ENCODE data around the gene AKNA. TPM values are rescaled to one million over a fixed set of nuclear protein-coding genes. Genes with fewer than 3 reads are reported as not detected.

Gene AKNA
- total RNA-seq, 1 donor from 2014 or later = 11.4 TPM

DNA sequence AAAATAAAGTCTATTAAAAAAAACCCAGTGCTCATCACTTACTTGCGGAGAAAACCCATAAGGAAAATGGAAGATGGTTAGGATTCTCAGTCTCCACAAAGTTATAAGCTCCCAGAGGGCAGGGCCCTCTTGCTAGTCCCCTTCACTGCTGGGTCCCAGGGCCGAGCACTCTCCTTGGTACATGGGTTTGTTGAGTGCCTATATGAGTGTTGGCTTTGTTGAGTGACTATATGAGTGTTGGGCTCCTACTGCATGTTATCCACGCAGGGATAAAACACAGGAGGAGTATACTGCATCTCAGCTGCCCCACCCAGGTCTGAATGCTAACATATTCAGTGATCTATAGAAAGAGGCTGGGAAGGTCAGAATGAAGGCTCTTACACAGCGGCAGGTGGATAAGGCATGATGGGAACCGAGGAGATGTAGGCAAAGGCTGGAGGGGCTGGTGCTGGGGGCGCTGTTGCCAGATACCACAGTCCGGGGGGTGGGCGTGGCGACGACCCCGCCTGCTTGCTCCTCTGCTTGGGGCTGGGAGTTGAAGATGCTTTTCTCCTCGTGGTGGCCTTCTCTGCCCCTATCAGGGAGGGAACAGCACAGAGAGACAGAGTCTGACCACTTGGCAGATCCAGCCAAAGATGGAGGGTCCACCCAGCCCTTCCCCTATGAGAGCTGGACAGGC is 46.5 kb downstream of the AKNA start:
- Histone ChIP-seq H3K9me3 (ENCODE audit: low read depth) (no peaks in the 10 kb centered on the region), H2AFZ (replicated peaks) (no peak overlapping the region), H4K20me1 (ENCODE audit: low read depth) (no peaks in the 10 kb centered on the region), H3K9ac (no peak overlapping the region), H3K4me2 (no peak overlapping the region), H3F3A (ENCODE audit: low read depth) (no peaks in the 10 kb centered on the region), H3K79me2 (ENCODE audit: low read depth) (no peaks in the 10 kb centered on the region), H3K27me3 (no peaks in the 10 kb centered on the region), H3K4me1 (no peaks in the 10 kb centered on the region), H3K27ac (no peak overlapping the region), H3K36me3 (no peaks in the 10 kb centered on the region), H3K4me3 (no peak overlapping the region)
- peaks cover 7% of the 10 kb centered on the region for H3K36me3 Mint-ChIP-seq
- no peak for DNase-seq (ENCODE audit: low spot score)
- TF ChIP-seq EZH2phosphoT487 (IDR thresholded peaks at IDR 0.05) = no peak
- TF ChIP-seq, protein P1, sequence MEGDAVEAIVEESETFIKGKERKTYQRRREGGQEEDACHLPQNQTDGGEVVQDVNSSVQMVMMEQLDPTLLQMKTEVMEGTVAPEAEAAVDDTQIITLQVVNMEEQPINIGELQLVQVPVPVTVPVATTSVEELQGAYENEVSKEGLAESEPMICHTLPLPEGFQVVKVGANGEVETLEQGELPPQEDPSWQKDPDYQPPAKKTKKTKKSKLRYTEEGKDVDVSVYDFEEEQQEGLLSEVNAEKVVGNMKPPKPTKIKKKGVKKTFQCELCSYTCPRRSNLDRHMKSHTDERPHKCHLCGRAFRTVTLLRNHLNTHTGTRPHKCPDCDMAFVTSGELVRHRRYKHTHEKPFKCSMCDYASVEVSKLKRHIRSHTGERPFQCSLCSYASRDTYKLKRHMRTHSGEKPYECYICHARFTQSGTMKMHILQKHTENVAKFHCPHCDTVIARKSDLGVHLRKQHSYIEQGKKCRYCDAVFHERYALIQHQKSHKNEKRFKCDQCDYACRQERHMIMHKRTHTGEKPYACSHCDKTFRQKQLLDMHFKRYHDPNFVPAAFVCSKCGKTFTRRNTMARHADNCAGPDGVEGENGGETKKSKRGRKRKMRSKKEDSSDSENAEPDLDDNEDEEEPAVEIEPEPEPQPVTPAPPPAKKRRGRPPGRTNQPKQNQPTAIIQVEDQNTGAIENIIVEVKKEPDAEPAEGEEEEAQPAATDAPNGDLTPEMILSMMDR (IDR thresholded peaks at IDR 0.05) = no peak
- TF ChIP-seq EZH2 (IDR thresholded peaks at IDR 0.05) = no peak
- no peak overlapping the region for H3K27ac Mint-ChIP-seq
- no peaks in the 10 kb centered on the region for H3K4me1 Mint-ChIP-seq
- H3K9me3 Mint-ChIP-seq = no peaks in the 10 kb centered on the region
- peaks cover 4% of the 10 kb centered on the region for H3K27me3 Mint-ChIP-seq (ENCODE audit: insufficient read depth, low read depth)
- no peak overlapping the region for H3K4me3 Mint-ChIP-seq

DNA sequence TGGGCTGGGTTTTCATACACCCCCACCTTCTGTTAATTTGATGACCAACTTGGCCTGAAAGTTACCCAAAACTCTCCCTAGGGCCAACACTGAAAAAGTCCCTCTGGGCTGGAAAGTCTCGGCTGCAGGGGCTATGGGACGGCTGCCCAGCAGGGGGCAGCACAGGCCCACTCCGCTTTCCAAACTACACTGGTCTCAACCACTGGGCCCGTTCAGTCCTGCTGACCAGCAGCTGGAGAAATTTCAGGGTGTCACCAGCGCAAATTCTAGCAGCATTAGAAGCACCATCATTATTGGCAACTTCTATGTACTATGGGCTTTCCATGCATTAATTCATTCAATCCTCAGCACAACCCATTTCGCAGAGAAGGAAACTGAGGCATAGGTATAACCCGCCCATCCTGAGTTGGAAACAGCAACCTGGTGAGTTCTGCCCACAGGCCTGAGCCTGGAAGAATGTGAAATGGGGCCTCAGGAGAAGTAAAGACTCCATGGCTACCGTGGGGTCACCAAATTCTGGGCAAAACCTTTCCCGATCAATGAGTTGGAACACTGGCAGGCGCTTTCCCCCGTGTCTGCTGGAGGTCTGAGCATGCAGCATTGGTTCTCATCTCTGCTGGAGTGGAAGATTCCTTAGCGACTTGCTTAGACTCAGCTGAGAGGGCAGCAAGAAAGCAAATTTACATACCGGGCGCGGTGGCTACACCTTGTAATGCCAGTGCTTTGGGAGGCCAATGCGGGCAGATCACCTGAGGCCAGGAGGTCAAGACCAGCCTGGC is 48.5 kb downstream of the AKNA start:
- Mint-ChIP-seq H3K4me3 (no peak overlapping the region), H3K4me1 (no peaks in the 10 kb centered on the region), H3K36me3 (peaks cover 7% of the 10 kb centered on the region), H3K27me3 (ENCODE audit: insufficient read depth, low read depth) (peaks cover 4% of the 10 kb centered on the region), H3K27ac (no peak overlapping the region), H3K9me3 (no peaks in the 10 kb centered on the region)
- peak; percentile 71 for DNase-seq (ENCODE audit: low spot score)
- no peak overlapping the region for H3K4me3 ChIP-seq
- H3K9me3 ChIP-seq (ENCODE audit: low read depth) = no peaks in the 10 kb centered on the region
- no peak overlapping the region for H3K9ac ChIP-seq
- no peak overlapping the region for H2AFZ ChIP-seq (replicated peaks)
- H3F3A ChIP-seq (ENCODE audit: low read depth) = no peaks in the 10 kb centered on the region
- H4K20me1 ChIP-seq (ENCODE audit: low read depth) = no peaks in the 10 kb centered on the region
- no peak for TF ChIP-seq EZH2phosphoT487 (IDR thresholded peaks at IDR 0.05)
- TF ChIP-seq, protein P1 (IDR thresholded peaks at IDR 0.05) = peak; percentile 90
- no peak for TF ChIP-seq EZH2 (IDR thresholded peaks at IDR 0.05)
- no peaks in the 10 kb centered on the region for H3K27me3 ChIP-seq
- H3K36me3 ChIP-seq = no peaks in the 10 kb centered on the region
- H3K4me2 ChIP-seq = no peak overlapping the region
- H3K4me1 ChIP-seq = no peaks in the 10 kb centered on the region
- no peaks in the 10 kb centered on the region for H3K79me2 ChIP-seq (ENCODE audit: low read depth)
- H3K27ac ChIP-seq = no peak overlapping the region

DNA sequence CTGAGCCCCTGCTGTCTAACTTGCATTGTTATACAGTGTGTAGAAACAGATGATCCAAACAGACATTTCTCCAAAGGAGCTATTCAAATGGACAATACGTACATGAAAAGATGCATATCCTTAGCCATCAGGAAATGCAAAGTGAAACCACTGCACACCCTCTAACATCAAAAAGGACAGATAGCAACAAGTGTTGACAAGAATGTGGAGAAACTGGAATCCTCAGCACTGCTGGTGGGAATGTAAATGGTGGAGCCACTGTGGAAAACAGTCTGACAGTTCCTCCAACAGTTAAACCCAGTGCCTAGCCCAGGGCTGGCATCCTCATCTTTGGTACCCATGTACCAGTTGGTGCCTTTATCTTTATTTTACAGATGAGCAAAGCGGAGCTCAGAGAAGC is 49.6 kb downstream of the AKNA start:
- TF ChIP-seq, protein P1 (IDR thresholded peaks at IDR 0.05) = no peak
- TF ChIP-seq EZH2 (IDR thresholded peaks at IDR 0.05) = no peak
- TF ChIP-seq EZH2phosphoT487 (IDR thresholded peaks at IDR 0.05) = no peak
- Histone ChIP-seq H3K4me1 (no peaks in the 10 kb centered on the region), H3K36me3 (no peaks in the 10 kb centered on the region), H3K27ac (no peak overlapping the region), H4K20me1 (ENCODE audit: low read depth) (no peaks in the 10 kb centered on the region), H3K4me3 (no peak overlapping the region), H2AFZ (replicated peaks) (no peak overlapping the region), H3K4me2 (no peak overlapping the region), H3K9me3 (ENCODE audit: low read depth) (no peaks in the 10 kb centered on the region), H3K9ac (no peak overlapping the region), H3K79me2 (ENCODE audit: low read depth) (no peaks in the 10 kb centered on the region), H3F3A (ENCODE audit: low read depth) (no peaks in the 10 kb centered on the region), H3K27me3 (no peaks in the 10 kb centered on the region)
- Mint-ChIP-seq H3K27me3 (ENCODE audit: insufficient read depth, low read depth) (peaks cover 4% of the 10 kb centered on the region), H3K36me3 (peaks cover 5% of the 10 kb centered on the region), H3K4me1 (no peaks in the 10 kb centered on the region), H3K4me3 (no peak overlapping the region), H3K27ac (no peak overlapping the region), H3K9me3 (no peaks in the 10 kb centered on the region)
- no peak for DNase-seq (ENCODE audit: low spot score)
